Memory B cell (primary cell): ENCODE data around the gene CANX.
"Not testable (repeated sequence)": the region's sequence is repeated elsewhere in the genome, so short reads cannot be mapped to it uniquely, and the experiment has no call there.

Experiments
- ATAC-seq: fragments of 150-1000 bp; cut with Tn5 transposase; 2 replicates; pipeline ENCODE4 v1.10.0; 2021; ENCODE audit warnings: low read depth, mild to moderate bottlenecking, moderate library complexity
- DNase-seq, 2 donors: peaks; one replicate each; pipeline ENCODE4 v3.0.0; 2022; ENCODE audit warnings: low spot score in 2 of 2
- H3K27ac Mint-ChIP-seq: one replicate; pipeline ENCODE4 v1.8.0; 2022; ENCODE audit warnings: mild to moderate bottlenecking, moderate library complexity, mixed read lengths
- H3K27me3 Mint-ChIP-seq: one replicate; pipeline ENCODE4 v1.8.0; 2022; ENCODE audit warnings: mixed read lengths
- H3K36me3 Mint-ChIP-seq: one replicate; pipeline ENCODE4 v1.8.0; 2022; ENCODE audit warnings: mild to moderate bottlenecking, mixed read lengths
- H3K4me1 Mint-ChIP-seq: one replicate; pipeline ENCODE4 v1.8.0; 2022; ENCODE audit warnings: mixed read lengths
- H3K4me3 Mint-ChIP-seq: one replicate; pipeline ENCODE4 v1.8.0; 2022; ENCODE audit warnings: mild to moderate bottlenecking, moderate library complexity, mixed read lengths
- H3K9me3 Mint-ChIP-seq: one replicate; pipeline ENCODE4 v1.8.0; 2022; ENCODE audit warnings: mixed read lengths

The CANX gene

DNA sequence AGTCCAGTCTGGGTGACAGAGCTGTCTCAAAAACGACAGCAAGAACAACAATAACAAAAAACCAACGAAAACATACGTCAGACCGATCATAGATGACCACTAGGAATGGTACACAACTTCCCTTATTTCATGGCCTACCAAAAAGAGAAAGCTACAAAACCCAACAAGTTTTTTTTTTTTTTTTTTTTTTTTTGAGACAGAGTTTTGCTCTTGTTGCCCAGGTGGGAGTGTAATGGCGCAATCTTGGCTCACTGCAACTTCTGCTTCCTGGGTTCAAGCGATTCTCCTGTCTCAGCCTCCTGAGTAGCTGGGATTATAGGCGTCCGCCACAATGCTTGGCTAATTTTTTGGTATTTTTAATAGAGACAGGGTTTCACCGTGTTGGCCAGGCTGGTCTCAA, 9.6 kb upstream of the CANX start:
- not testable (repeated sequence) for H3K36me3 Mint-ChIP-seq, H3K9me3 Mint-ChIP-seq, ATAC-seq, H3K27me3 Mint-ChIP-seq, H3K4me1 Mint-ChIP-seq, H3K27ac Mint-ChIP-seq, H3K4me3 Mint-ChIP-seq, DNase-seq

GRCh38 chr5:179694561-179694960, 4.2 kb upstream of the CANX start:
- Mint-ChIP-seq H3K4me3 (no peak overlapping the region), H3K4me1 (peaks cover 12% of the 10 kb centered on the region), H3K9me3 (no peaks in the 10 kb centered on the region), H3K27ac (no peak overlapping the region), H3K36me3 (peaks cover 3% of the 10 kb centered on the region), H3K27me3 (no peaks in the 10 kb centered on the region)
- ATAC-seq = no peak
- no peak for DNase-seq

DNA sequence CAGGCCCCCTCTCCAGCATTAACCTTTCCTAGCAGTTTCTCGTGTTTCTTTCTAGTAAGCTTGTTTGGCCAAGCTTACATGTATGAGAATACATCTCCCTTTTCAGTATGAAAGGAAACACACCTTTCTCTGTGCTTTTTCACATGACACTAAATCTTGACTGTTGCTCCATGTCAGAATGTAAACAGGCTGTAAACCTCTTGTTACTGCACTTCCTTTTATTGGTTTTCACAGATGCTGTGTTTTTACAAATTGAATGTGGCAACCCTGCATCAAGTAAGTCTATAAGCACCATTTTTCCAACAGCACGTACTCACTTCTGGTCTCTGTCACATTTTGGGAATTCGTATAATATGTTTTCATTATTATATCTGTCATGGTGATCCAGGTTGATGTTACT, 2.2 kb upstream of the CANX start:
- no peak for DNase-seq
- no peaks in the 10 kb centered on the region for H3K9me3 Mint-ChIP-seq
- no peak overlapping the region for H3K27ac Mint-ChIP-seq
- H3K36me3 Mint-ChIP-seq = peaks cover 3% of the 10 kb centered on the region
- no peak overlapping the region for H3K4me3 Mint-ChIP-seq
- peaks cover 21% of the 10 kb centered on the region for H3K4me1 Mint-ChIP-seq
- no peaks in the 10 kb centered on the region for H3K27me3 Mint-ChIP-seq
- no peak for ATAC-seq

- H3K9me3 Mint-ChIP-seq = no peaks in the 10 kb centered on the region
- ATAC-seq (no peak), DNase-seq (no peak)
- peak overlapping the region; percentile 98 for H3K27ac Mint-ChIP-seq
- no peak overlapping the region for H3K4me3 Mint-ChIP-seq
- no peaks in the 10 kb centered on the region for H3K27me3 Mint-ChIP-seq
- H3K4me1 Mint-ChIP-seq = peaks cover 22% of the 10 kb centered on the region
- H3K36me3 Mint-ChIP-seq = peaks cover 4% of the 10 kb centered on the region
These were observed 1.7 kb upstream of the CANX start for GRCh38 chr5:179697108-179697507.

GRCh38 chr5:179697543-179697942, 1.2 kb upstream of the CANX start:
- H3K9me3 Mint-ChIP-seq, DNase-seq, H3K27me3 Mint-ChIP-seq, H3K36me3 Mint-ChIP-seq, ATAC-seq: not testable (repeated sequence)
- Mint-ChIP-seq H3K27ac (peak overlapping the region; percentile 98), H3K4me3 (peak overlapping the region; percentile 32), H3K4me1 (peaks cover 27% of the 10 kb centered on the region)

- DNase-seq = peak; percentile 94 to 98
- peaks cover 9% of the 10 kb centered on the region for H3K36me3 Mint-ChIP-seq
- no peaks in the 10 kb centered on the region for H3K9me3 Mint-ChIP-seq
- ATAC-seq = peak; percentile 84
- peaks cover 27% of the 10 kb centered on the region for H3K4me1 Mint-ChIP-seq
- peak overlapping the region; percentile 98 for H3K27ac Mint-ChIP-seq
- H3K4me3 Mint-ChIP-seq = peak overlapping the region; percentile 96
- H3K27me3 Mint-ChIP-seq = no peaks in the 10 kb centered on the region
These were observed 503 bp upstream of the CANX start for GRCh38 chr5:179697993-179698934.

DNA sequence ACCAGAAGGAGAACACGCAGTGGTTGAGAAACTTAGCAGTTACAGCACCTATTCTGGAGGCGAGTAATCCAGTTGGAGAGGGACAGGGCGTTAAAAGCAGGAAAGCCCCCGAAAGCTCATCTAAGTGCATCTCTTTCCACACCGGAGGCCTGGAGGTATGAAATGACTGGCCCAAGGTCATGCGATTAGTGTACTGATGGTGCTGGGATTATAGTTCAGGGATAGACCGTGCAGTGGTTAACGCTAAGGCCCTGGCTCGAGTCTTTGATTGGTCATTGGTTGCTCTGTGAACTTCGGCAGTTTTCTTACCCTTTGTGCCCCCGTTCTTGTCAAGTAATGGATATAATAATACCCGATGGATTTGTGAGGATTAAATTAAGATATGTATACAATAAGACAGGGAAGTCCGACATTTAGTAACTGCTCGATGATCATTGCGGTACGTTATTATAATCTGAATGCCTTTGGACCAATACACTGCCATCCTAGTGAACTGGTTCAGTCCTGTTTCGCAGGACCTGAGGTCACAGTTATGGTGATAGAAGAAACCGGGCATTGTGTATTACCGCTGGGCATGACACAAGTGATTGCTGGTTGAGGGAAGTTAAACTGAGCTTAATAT, 960 bp downstream of the CANX start:
- DNase-seq = peak; percentile 14 to 32

DNA sequence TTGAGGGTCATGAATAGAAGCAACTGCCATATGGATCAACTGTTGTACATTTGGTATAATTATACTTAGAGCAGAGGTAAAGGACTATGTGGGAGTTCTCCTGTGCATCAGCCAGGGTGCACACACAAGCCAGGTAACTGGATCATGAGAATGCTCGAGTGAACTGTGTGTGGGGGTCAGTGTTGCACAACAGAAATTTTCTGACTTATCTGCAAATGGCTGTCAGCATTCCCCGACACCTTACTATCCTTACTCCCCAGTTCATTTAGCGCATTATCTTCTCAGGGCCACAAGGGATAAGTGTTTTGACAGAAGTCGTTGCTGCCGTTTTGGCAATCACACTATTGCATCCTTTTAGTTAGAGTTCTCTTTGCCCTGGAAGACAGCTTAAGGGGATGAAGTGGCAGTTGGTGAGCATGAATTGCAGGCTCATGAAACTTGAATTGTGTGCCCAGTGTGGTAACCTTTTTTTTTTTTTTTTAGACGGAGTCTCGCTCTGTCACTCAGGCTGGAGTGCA, 1.7 kb downstream of the CANX start:
- H3K4me1 Mint-ChIP-seq = peaks cover 34% of the 10 kb centered on the region
- H3K9me3 Mint-ChIP-seq = no peaks in the 10 kb centered on the region
- no peaks in the 10 kb centered on the region for H3K27me3 Mint-ChIP-seq
- DNase-seq (no peak), ATAC-seq (no peak)
- H3K36me3 Mint-ChIP-seq = peaks cover 9% of the 10 kb centered on the region
- peak overlapping the region; percentile 98 for H3K27ac Mint-ChIP-seq
- peak overlapping the region; percentile 29 for H3K4me3 Mint-ChIP-seq

More for the DNA sequence above, 960 bp downstream of the CANX start:
- no peak for ATAC-seq
- H3K4me1 Mint-ChIP-seq = peaks cover 33% of the 10 kb centered on the region
- H3K9me3 Mint-ChIP-seq = no peaks in the 10 kb centered on the region
- peaks cover 9% of the 10 kb centered on the region for H3K36me3 Mint-ChIP-seq
- H3K27ac Mint-ChIP-seq = peak overlapping the region; percentile 98
- H3K4me3 Mint-ChIP-seq = peak overlapping the region; percentile 96
- no peaks in the 10 kb centered on the region for H3K27me3 Mint-ChIP-seq

GRCh38 chr5:179716286-179716685, 17.5 kb downstream of the CANX start:
- DNase-seq (no peak), ATAC-seq (no peak)
- Mint-ChIP-seq H3K9me3 (no peaks in the 10 kb centered on the region), H3K4me3 (no peak overlapping the region), H3K27me3 (no peaks in the 10 kb centered on the region), H3K36me3 (peaks cover 12% of the 10 kb centered on the region), H3K27ac (no peak overlapping the region), H3K4me1 (no peaks in the 10 kb centered on the region)

GRCh38 chr5:179720222-179720621, 21.5 kb downstream of the CANX start:
- Mint-ChIP-seq H3K9me3 (no peaks in the 10 kb centered on the region), H3K4me3 (no peak overlapping the region), H3K27me3 (no peaks in the 10 kb centered on the region), H3K4me1 (no peaks in the 10 kb centered on the region), H3K36me3 (peaks cover 26% of the 10 kb centered on the region), H3K27ac (no peak overlapping the region)
- ATAC-seq = no peak
- DNase-seq = no peak

DNA sequence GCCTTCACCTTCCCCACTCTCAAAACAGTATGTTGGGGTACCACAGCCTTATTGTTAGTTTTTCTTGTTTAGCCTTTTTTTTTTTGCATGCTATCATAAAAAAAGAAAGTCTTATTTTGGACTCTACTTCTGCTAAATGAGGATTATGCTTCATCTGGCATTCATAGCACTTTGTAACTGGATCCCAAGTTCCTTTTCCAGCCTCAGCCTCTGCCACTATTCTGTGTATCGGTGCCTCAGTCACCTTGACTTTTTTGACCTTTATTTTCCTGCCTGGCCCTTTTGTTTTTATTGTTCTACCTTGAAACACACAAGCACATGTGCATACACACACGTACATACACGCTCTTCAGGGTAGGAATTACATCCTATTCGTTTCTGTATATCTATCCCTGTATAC, 25.4 kb downstream of the CANX start:
- Mint-ChIP-seq H3K36me3 (peaks cover 33% of the 10 kb centered on the region), H3K27me3 (no peaks in the 10 kb centered on the region), H3K27ac (peak overlapping the region; percentile 24)

DNA sequence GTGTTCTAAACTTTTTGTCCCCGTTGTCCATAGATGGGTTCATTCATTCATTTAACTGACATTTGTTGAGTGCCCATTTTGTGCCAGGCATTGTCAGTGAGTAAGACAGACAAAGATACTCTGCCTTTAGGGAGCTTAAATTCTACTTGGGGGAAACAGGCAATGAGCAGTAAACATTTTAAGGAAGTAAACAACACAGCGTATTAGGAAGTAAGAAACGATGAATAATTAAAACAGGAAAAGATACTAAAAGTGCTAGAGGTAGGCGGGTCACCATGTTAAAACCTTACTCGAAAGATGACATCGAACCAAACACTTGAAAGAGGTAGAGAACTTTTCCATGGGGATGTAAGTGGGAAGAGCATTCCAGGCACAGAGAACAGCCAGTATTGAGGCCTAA, 28.3 kb downstream of the CANX start:
- no peak overlapping the region for H3K4me3 Mint-ChIP-seq

More for the DNA sequence above, 25.4 kb downstream of the CANX start:
- H3K4me3 Mint-ChIP-seq = no peak overlapping the region
- H3K4me1 Mint-ChIP-seq = peaks cover 4% of the 10 kb centered on the region
- DNase-seq = no peak
- no peak for ATAC-seq
- H3K9me3 Mint-ChIP-seq = no peaks in the 10 kb centered on the region

GRCh38 chr5:179729303-179729702, 30.5 kb downstream of the CANX start:
- H3K4me1 Mint-ChIP-seq = peaks cover 13% of the 10 kb centered on the region
- peaks cover 20% of the 10 kb centered on the region for H3K36me3 Mint-ChIP-seq
- H3K27me3 Mint-ChIP-seq = no peaks in the 10 kb centered on the region
- no peak for ATAC-seq
- no peak for DNase-seq
- no peak overlapping the region for H3K4me3 Mint-ChIP-seq
- H3K9me3 Mint-ChIP-seq = no peaks in the 10 kb centered on the region
- no peak overlapping the region for H3K27ac Mint-ChIP-seq

More for the DNA sequence above, 28.3 kb downstream of the CANX start:
- no peak for ATAC-seq
- Mint-ChIP-seq H3K27ac (peak overlapping the region; percentile 49), H3K36me3 (peaks cover 30% of the 10 kb centered on the region), H3K4me1 (peaks cover 9% of the 10 kb centered on the region), H3K27me3 (no peaks in the 10 kb centered on the region), H3K9me3 (no peaks in the 10 kb centered on the region)
- no peak for DNase-seq

DNA sequence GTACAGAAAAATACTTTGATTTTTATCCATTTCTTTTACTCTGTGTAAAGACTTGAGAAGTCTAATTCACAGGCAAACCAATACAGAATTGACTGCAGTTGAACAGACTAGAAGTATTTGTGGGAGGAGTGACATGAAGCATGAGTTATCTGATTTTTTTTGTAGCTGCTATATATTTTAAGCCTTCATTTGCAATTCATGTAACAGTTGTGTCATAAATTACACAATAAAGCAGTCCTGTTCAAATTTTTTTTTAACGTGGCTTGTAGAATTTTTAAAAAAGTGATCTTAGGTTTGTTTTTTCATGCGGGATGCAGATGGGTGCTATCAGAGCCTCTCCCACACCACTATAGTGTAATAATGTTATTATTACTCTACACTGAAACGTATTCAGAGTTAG, 31.0 kb downstream of the CANX start:
- H3K27ac Mint-ChIP-seq = peak overlapping the region; percentile 43
- no peaks in the 10 kb centered on the region for H3K9me3 Mint-ChIP-seq
- ATAC-seq = no peak
- no peak for DNase-seq
- no peak overlapping the region for H3K4me3 Mint-ChIP-seq
- no peaks in the 10 kb centered on the region for H3K27me3 Mint-ChIP-seq
- peaks cover 17% of the 10 kb centered on the region for H3K4me1 Mint-ChIP-seq
- peaks cover 18% of the 10 kb centered on the region for H3K36me3 Mint-ChIP-seq
